GM12878 (cell line): ENCODE measurements around the gene KIF6. TPM values are rescaled to one million over a fixed set of nuclear protein-coding genes. Genes with fewer than 3 reads are reported as not detected.

Source experiments
- PRDM15 ChIP-seq: fragments of 450-650 bp; formaldehyde crosslinking; IDR thresholded peaks from 2 replicates; pipeline ENCODE4 v1.4.0; 2020; ENCODE audit warnings: mild to moderate bottlenecking, moderate library complexity
- REST ChIP-seq: IDR thresholded peaks from 2 replicates; pipeline ENCODE4 v1.6.1; 2012; ENCODE audit warnings: mild to moderate bottlenecking, low read depth, low read length
- polyA plus RNA-seq, 11 experiments: library from polyadenylated mRNA; depleted of rRNA in 4 of 11; unstranded in 6 of 11; stranded (reverse) in 5 of 11; fragments of >200 nt; fragmentation: Nextera tagmentation in 4 of 11; fragmentation: Illumina TruSeq in 1 of 11; extraction: Ambion mirVana in 4 of 11; extraction: Trizol in 1 of 11; gene quantifications; 1 replicate in 1 of 11; 2 replicates in 10 of 11; pipeline versions ENCODE4 v1.2.1 to v1.2.3, GENCODE V29; 2011 to 2016; ENCODE audit warnings: inconsistent platforms in 2 of 11, missing spikeins in 2 of 11, low read depth in 1 of 11
- total RNA-seq, 4 experiments: library from RNA; depleted of rRNA in 3 of 4; stranded (reverse); fragments of >200 nt in 3 of 4; fragmentation: Illumina TruSeq in 1 of 4; extraction: Trizol in 1 of 4; gene quantifications; 2 replicates each; pipeline versions ENCODE4 v1.2.1 to v1.2.3, GENCODE V29; 2013 to 2021

Gene KIF6
- total and polyA plus RNA-seq, 10 of the 15 experiments (the other 5 are each of a cell fraction or from before 2014, with no cell fraction given) = 0.09 to 1.0 (median 0.28) TPM

GRCh38 chr6:39765508-39766065, 40.4 kb upstream of the KIF6 start (continued):
- TF ChIP-seq REST (no peak), PRDM15 (CRISPR knock-in tag) (no peak)
